GM10847 (cell line): ENCODE results near the gene SLC39A5.

Source experiments
- POLR2A ChIP-seq: IDR thresholded peaks from 2 replicates; pipeline ENCODE4 v1.6.1; 2011; ENCODE audit not compliant: insufficient read length; ENCODE audit errors: extremely low read depth

SLC39A5 gene

DNA sequence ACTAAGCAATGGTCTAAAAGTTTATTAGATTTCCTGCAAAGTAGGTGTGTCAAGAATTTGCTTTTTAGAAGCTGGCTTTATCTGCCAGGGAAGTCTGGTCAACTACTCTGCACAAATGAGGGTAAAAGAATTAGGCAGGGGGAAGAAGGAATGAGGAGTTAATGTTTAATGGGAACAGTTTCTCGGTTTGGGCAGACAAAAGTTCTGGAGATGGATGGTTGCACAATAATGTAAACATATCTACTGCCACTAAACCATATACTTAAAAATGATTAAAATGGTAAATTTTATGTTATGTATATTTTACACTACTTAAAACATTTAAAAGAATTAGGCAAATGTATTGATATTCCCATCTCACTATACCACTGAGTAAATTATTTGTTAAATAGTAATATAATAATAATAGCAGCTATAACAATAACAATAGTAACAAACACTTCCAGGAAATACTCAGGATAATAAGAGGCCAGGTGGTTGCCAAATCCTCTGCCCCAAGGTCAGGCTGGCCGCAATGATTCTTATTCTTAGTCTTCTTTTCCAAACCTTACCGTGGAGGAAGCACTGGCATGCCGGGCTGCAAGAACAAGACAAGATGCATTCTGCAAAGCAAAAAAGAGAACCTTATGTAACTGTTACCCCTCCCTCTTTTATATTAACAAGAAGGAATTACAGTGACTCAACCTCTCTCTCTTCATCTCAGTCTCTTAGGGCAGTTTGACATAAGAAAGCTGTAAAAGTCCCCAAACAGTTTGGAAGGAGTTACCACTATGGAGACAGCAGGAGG is 56.4 kb downstream of the SLC39A5 start:
- TF ChIP-seq POLR2A = no peak
